ENCODE results near the gene CCDC186.

DNA sequence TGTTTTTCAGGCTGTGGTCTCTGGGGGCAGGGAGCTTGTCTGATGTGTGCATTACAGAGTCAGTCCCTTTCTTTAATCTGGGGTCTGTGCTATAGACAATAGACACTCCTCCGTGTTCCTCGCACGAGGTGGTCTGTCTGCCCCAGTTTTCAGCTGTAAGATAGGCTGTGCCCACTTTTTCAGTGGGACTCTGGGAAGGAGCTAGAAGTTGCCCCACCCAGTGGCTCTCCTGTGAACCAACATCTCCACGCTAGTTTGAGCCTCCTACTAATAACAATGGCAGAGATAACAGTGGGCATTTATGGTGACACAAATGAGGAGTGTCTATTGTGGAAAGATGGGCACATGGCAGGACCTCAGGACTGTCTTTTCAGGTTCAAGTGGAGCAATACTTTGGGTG lies 86.3 kb downstream of the CCDC186 start:
- TF ChIP-seq, protein P1, sequence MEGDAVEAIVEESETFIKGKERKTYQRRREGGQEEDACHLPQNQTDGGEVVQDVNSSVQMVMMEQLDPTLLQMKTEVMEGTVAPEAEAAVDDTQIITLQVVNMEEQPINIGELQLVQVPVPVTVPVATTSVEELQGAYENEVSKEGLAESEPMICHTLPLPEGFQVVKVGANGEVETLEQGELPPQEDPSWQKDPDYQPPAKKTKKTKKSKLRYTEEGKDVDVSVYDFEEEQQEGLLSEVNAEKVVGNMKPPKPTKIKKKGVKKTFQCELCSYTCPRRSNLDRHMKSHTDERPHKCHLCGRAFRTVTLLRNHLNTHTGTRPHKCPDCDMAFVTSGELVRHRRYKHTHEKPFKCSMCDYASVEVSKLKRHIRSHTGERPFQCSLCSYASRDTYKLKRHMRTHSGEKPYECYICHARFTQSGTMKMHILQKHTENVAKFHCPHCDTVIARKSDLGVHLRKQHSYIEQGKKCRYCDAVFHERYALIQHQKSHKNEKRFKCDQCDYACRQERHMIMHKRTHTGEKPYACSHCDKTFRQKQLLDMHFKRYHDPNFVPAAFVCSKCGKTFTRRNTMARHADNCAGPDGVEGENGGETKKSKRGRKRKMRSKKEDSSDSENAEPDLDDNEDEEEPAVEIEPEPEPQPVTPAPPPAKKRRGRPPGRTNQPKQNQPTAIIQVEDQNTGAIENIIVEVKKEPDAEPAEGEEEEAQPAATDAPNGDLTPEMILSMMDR (IDR thresholded peaks at IDR 0.05), result no peak
- TF ChIP-seq EZH2 (IDR thresholded peaks at IDR 0.05), result no peak
